Hippocampal formation (tissue), 2 donors: ENCODE measurements around the gene BDKRB2.

Experiments used
- DNase-seq, 2 donors: peaks; one replicate each; lab custom pipeline; 2025; lab: John Stamatoyannopoulos, UW

BDKRB2 gene

GRCh38 chr14:96176811-96177211, 27.8 kb upstream of the BDKRB2 start:
- DNase-seq: no peak

DNA sequence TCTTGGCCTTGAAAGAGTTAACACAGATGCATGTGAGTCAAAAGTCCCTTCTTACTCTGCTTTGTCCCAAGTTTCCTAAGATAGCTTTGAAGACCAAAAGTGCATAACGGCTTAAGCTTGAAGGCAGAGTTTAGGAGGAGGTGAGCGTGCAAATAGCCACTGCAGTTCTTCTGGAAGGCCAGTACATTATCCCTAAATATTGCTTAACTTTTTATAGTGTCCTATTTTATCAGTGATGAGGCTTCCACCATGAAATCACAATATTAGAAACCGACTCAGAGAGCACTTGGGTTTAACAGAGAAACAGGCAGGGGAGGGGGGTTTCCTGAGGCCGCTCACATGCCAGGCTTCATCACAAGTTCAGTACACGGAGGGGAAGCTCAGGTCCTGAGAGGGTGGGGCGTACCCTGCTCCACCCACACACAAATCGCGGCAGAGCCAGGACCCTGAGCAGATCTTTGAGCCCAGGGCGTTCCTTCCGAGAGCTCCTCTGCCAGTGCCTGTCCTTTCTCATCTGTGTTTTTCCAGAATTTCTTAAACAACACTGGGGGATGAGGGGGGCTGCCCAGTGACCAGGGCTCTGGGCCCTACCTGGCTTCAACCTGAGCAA, 26.8 kb upstream of the BDKRB2 start:
- no peak for DNase-seq

DNA sequence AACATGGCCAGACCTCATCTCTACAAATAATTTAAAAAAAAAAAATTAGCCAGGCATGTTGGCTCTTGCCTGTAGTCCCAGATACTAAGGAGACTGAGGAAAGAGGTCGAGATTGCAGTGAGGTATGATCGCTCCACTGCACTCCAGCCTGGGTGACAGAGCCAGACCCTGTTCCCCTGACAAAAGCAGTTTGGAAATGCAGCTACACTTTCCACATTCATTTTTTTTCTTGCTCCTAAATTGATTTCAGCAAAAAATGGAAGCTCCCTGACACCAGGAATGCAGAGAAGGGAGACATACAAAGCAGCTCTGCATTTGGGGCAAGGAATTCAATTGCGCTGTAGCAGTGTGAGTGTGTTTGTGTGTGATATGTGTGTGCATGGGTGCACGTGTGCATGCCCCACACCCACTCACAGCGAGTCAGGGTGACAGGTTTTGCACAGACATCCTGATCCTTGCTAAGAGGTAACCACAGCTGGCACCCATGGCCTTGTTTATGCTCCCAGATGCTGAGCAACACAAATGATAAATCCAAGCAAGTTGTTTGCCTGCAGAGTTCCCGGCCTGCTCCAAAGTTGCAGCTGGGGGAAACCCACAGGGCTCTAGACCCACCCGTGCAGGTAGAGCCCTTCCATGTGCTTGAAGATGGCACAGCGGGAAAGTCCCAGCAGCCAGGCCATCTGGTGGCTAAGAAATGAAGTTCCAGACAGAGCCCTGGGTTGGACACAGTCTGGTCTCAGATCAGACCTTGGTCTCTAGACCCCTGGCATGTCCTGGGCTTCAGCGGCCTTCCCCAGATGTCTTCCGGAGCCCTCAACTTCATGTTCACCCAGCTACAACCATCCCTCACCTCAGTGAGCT, 25.9 kb upstream of the BDKRB2 start:
- DNase-seq: no peak

- no peak for DNase-seq
Measured at GRCh38 chr14:96180043-96180874, 24.4 kb upstream of the BDKRB2 start.

- no peak for DNase-seq
Measured at GRCh38 chr14:96181186-96182056, 23.2 kb upstream of the BDKRB2 start.

GRCh38 chr14:96182546-96182945, 22.1 kb upstream of the BDKRB2 start:
- no peak for DNase-seq

GRCh38 chr14:96184737-96185136, 19.9 kb upstream of the BDKRB2 start:
- no peak for DNase-seq

DNA sequence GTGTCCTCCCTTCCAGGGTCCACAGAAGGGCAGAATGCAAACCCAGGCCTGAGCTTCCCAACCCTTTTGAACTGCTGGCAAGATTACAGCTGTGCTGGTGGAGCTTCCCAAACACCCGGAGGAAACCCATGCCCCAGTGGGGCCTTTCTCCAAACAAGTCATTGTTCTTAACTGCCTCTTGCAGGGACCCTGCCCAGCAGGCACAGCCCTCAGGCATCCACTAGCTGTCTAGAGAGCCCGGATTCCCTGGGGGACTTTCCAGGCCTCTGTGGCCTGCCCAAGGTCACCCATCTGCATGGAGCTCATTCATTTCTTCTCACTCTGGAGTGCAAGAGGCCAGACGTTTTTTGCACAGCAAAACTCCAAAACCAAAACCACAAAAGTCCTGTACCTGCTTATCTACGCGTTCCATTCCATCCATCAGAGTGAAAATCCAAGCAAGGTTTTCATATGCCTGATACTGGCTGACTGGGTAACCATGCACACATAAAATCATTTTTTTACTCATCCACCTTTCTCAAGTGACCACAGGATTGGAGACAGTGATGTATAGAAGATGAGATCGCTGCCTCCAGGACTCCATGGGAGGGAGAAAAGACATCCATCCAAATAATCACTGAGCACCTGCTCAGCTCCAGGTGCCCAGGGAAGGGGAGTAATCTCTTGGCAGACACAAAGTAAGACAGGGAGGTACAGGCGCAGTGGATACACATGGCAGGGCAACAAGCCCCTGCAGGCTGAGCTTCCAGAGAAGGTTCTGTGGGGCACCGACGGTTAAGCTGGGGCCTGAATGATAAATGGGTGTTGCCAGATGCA, 17.2 kb upstream of the BDKRB2 start:
- DNase-seq: no peak

DNA sequence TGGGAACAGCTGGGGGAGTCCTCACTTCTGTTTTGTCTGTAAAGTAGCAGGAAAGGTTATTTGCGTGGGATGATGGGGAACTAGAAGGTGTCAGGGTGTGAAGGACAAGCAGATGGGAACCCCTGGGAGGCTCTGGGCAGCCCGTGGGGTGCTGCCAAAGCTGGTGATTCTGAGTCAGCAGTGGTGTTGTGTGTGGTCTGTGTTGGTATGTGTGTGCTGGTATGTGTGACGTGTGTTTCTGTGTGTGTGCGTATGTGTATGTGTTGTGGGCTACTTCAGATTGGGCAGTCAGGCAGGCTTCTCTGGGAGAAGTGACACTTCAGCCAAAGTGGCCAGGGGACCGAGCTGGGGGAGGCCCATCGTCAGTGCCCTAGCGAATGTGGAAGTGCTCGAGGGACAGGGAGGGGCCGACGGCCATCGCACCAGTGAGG, 15.3 kb upstream of the BDKRB2 start:
- DNase-seq: no peak

DNA sequence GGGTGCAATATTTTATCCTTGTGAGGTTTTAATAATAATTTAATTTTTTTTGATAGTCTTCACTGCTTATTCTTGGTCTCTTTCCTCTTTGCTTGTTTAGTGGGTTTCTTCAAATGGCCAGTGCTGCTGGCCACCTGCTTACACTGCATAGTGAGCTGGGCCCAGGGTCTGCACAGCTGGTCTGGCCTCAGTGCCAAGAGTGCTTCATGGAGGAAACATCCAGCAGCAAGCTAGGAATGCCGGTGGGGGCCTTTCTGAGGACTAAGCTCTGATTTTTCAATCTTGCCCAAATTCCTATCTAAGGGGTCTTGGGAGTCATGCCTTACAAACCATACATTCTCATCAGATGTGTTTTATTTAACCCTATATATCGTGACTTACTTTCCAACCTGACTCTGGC, 13.3 kb upstream of the BDKRB2 start:
- no peak for DNase-seq

DNA sequence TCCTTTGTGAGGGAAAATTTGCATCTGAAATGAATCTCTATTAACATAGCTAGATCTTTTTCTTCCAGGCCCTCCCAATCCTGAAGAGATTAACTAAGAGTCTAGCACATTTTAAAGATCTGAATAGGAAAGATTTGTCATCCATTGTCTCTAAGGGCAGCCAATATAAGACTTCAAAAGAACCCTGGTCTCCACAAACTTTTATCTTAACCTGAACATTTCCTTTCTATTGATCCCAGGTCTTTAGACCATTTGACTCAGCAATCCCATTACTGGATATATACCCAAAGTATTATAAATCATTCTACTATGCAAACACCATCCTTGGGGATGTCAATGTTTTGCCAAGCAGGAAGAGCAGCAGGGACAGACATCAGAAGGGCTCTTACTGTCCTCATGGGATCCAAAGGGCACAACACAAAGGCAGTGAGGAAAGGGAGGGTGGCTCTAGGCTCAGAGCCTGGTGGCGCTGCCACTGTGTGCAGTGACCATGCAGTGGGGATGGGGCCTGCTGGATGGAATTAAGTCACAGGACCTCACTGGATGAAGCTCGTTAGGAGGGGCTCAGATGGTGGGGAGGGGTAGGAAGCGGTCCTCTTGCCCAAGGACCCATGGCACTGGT, 12.7 kb upstream of the BDKRB2 start:
- no peak for DNase-seq

- peak in 1 of 2 donors; percentile 13 for DNase-seq
Measured at GRCh38 chr14:96192975-96193805, 11.4 kb upstream of the BDKRB2 start.

GRCh38 chr14:96194262-96194656, 10.4 kb upstream of the BDKRB2 start:
- no peak for DNase-seq

DNA sequence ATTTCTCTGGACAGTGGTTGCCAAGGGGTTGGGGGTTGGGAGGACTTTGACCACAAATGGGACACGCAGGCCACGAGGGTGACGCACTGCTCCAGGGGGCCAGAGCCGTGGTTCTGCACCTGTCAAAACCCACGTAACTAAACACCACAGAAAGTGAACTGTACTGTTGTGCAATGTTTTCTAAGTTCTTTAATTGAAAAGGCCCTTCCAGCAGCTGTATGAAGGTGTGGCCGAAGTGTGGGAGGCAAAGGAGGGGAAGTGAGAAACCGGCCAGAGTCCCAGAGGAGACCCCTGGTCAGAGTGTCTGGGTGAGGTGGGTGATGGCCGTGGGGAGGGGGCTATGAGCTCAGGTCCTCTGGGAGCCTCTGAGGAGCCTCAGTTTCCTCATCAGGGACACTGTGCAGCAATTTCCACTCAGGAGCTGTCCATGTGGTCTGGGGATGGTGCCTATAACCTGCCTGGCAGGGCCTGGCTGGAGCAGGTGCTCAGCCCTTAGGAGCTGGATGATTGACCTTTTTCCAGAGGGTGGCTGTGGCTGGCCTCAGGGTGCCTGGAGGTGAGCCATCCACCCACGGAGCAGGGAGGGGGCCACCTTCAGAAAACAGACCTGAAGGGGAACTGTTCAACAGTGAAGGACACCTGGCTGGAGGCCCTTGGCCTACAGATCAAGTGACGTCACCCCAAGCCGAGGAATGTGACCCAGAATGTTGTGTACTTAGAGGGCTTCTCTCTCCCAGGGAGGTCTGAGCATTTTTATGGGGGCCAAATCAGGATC, 9.8 kb upstream of the BDKRB2 start:
- no peak for DNase-seq

DNA sequence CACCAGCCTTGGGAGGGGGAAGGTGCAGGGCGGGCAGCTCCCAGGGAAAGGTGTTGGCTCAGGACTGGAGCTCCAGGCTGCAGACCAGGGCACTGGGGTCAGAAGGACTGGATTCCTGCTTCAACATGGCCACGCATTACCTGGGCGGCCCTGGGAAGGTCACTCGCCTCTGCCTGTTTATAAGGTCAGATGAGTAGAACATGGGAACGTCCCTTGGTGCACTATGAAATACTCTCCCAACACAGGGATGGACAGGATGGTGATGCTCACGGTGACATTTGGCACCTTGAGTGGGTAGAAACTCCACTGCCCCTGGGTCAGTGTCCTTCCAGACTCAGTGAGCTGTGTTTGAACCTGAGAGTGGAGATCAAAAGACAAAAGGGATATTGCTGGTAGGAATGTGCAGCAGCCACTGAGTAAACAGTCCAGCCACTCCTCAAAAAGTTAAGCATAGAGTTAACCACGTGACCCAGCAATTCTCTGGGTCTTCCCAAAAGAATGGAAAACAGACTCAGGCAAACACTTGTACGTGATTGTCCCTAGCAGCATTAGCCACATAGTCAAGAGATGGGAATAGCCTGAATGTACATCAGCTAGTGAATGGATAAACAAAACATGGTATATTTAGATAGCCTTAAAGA, 9.1 kb upstream of the BDKRB2 start:
- no peak for DNase-seq

DNA sequence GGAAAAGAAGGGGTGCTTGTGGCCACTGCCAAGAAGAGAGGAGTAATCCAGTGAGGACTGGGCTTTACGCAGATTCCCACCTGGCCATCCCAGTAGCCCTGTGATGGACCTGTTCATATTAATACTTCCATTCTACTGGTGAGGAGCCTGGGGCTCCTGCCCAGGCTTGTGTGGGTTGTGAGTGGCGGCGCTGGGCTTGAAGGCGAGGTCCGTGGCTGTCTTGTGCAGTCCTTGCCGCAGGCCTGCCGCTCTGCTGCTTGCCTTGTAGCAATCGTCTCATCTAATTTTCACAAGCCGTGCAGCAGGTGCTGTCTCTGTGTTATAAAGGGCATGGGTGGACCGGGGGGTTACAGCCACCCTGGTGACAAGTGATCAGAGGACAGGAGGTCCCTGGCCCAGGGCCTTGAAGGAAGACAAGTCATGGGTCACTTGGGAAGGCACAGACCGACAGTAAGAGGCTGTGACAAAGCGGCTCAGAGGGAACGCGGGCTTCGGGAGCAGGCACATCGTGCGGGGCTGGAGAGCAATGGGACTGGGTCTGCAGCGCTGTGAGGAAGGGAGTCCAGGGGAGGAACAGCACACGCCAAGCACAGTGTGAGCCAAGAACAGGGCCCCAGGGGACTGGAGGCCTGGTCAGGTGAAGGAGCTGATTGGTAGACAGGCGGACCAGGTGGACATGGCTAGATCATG, 7.3 kb upstream of the BDKRB2 start:
- DNase-seq: no peak

GRCh38 chr14:96197969-96198368, 6.7 kb upstream of the BDKRB2 start:
- no peak for DNase-seq
